CD14-positive monocyte (primary cell): Measurements from ENCODE around the gene IWS1. TPM values are rescaled to one million over a fixed set of nuclear protein-coding genes. Genes with fewer than 3 reads are reported as not detected.

Experiments
- DNase-seq, 3 donors: peaks; one replicate each; pipeline ENCODE4 v3.0.0-alpha.2; 2011 to 2022
- H2AFZ ChIP-seq: 2 replicates; pipeline ENCODE4 v1.6.0; 2012; ENCODE audit warnings: mild to moderate bottlenecking, low read depth, low read length, inconsistent platforms; ENCODE audit not compliant: insufficient read depth, poor library complexity, severe bottlenecking
- H3K27ac ChIP-seq, 2 donors: 1 replicate in 1 of 2; 2 replicates in 1 of 2; pipeline ENCODE4 v1.5.1; 2012 to 2013; ENCODE audit warnings: low read length in 2 of 2, control low read depth in 1 of 2, inconsistent platforms in 1 of 2, low read depth in 1 of 2, mild to moderate bottlenecking in 1 of 2
- H3K27me3 ChIP-seq, 2 donors: one replicate each; pipeline versions ENCODE4 v1.6.0 to v1.6.1; 2011 to 2013; ENCODE audit warnings: low read length in 2 of 2; ENCODE audit not compliant: control insufficient read depth in 2 of 2, insufficient read depth in 2 of 2
- H3K36me3 ChIP-seq, 2 donors: replicated peaks in 1 of 2; 1 replicate in 1 of 2; 2 replicates in 1 of 2; pipeline versions ENCODE4 v1.5.1 to v1.6.1; 2012 to 2013; ENCODE audit warnings: low read length in 2 of 2, control low read depth in 1 of 2, inconsistent platforms in 1 of 2, mild to moderate bottlenecking in 1 of 2; ENCODE audit not compliant: insufficient read depth in 2 of 2, control insufficient read depth in 1 of 2
- H3K4me1 ChIP-seq, 2 donors: 1 replicate in 1 of 2; 2 replicates in 1 of 2; pipeline versions ENCODE4 v1.5.1 to v1.6.1; 2012 to 2013; ENCODE audit warnings: low read length in 2 of 2, control low read depth in 1 of 2, inconsistent platforms in 1 of 2, mild to moderate bottlenecking in 1 of 2, moderate library complexity in 1 of 2; ENCODE audit not compliant: insufficient read depth in 2 of 2, control insufficient read depth in 1 of 2
- H3K4me2 ChIP-seq: replicated peaks from 2 replicates; pipeline ENCODE3; 2012; ENCODE audit warnings: low read length, moderate library complexity, mild to moderate bottlenecking; ENCODE audit not compliant: poor library complexity, severe bottlenecking; ENCODE audit errors: extremely low read depth
- H3K4me3 ChIP-seq, 3 experiments: fragments of 200-600 bp in 1 of 3; sonication (generic) in 1 of 3; replicated peaks in 1 of 3; 1 replicate in 2 of 3; 2 replicates in 1 of 3; pipeline ENCODE4 v1.5.1; 2011 to 2013; ENCODE audit warnings: low read length in 3 of 3, mild to moderate bottlenecking in 3 of 3, control low read depth in 2 of 3, low read depth in 2 of 3, inconsistent platforms in 1 of 3, moderate library complexity in 1 of 3
- H3K79me2 ChIP-seq: 2 replicates; pipeline ENCODE4 v1.6.0; 2012; ENCODE audit warnings: mild to moderate bottlenecking, control low read depth, inconsistent platforms, low read length, moderate library complexity; ENCODE audit not compliant: insufficient read depth
- H3K9ac ChIP-seq: 2 replicates; pipeline ENCODE4 v1.6.0; 2017; ENCODE audit warnings: low read length, mild to moderate bottlenecking; ENCODE audit not compliant: insufficient read depth, poor library complexity, severe bottlenecking
- H3K9me3 ChIP-seq, 2 donors: replicated peaks in 1 of 2; 1 replicate in 1 of 2; 2 replicates in 1 of 2; pipeline versions ENCODE4 v1.5.1 to v1.6.1; 2012 to 2013; ENCODE audit warnings: low read length in 2 of 2, control low read depth in 1 of 2; ENCODE audit not compliant: control insufficient read depth in 1 of 2, insufficient read depth in 1 of 2
- H4K20me1 ChIP-seq: 2 replicates; pipeline ENCODE4 v1.6.0; 2012; ENCODE audit warnings: mild to moderate bottlenecking, low read length, control low read depth, moderate library complexity; ENCODE audit not compliant: insufficient read depth
- H3K27ac Mint-ChIP-seq, 7 donors: one replicate each; pipeline ENCODE4 v1.8.0; 2020; ENCODE audit warnings: mild to moderate bottlenecking in 7 of 7, mixed read lengths in 7 of 7, moderate library complexity in 6 of 7, inconsistent platforms in 2 of 7
- H3K27me3 Mint-ChIP-seq, 3 donors: one replicate each; pipeline ENCODE4 v1.8.0; 2021 to 2022; ENCODE audit warnings: low read depth in 3 of 3, mild to moderate bottlenecking in 3 of 3, mixed read lengths in 3 of 3, moderate library complexity in 3 of 3, inconsistent platforms in 1 of 3
- H3K36me3 Mint-ChIP-seq, 2 donors: one replicate each; pipeline ENCODE4 v1.8.0; 2020; ENCODE audit warnings: mixed read lengths in 2 of 2, inconsistent platforms in 1 of 2, mild to moderate bottlenecking in 1 of 2
- H3K4me1 Mint-ChIP-seq: one replicate; pipeline ENCODE4 v1.8.0; 2020; ENCODE audit warnings: mild to moderate bottlenecking, mixed read lengths
- H3K4me3 Mint-ChIP-seq, 2 donors: one replicate each; pipeline ENCODE4 v1.8.0; 2020; ENCODE audit warnings: mild to moderate bottlenecking in 2 of 2, mixed read lengths in 2 of 2, moderate library complexity in 1 of 2
- H3K9me3 Mint-ChIP-seq, 7 donors: one replicate each; pipeline ENCODE4 v1.8.0; 2020 to 2022; ENCODE audit warnings: mixed read lengths in 7 of 7, mild to moderate bottlenecking in 6 of 7, moderate library complexity in 6 of 7, inconsistent platforms in 2 of 7
- CTCF ChIP-seq: fragments of 200-600 bp; IDR thresholded peaks from one replicate; pipeline ENCODE4 v1.8.0; 2022; ENCODE audit warnings: antibody characterized with exemption, mild to moderate bottlenecking
- WGBS: methylation state at CpG from one replicate; pipeline ENCODE4 v1.1.5; 2013; ENCODE audit warnings: missing lambda C conversion rate; ENCODE audit not compliant: insufficient coverage; 5-methylcytosine and 5-hydroxymethylcytosine counted together
- intact Hi-C, 2 donors: fragments of 100-400 bp; cut with micrococcal nuclease; formaldehyde crosslinking; loops; one replicate each; pipeline versions ENCODE4 v1.15.0 to v1.15.1; 2023
- polyA plus RNA-seq, 3 donors: library from polyadenylated mRNA; depleted of rRNA in 1 of 3; unstranded in 2 of 3; stranded (reverse) in 1 of 3; fragments of 300-500 nt in 2 of 3; fragments of >200 nt in 1 of 3; fragmentation: Illumina TruSeq in 2 of 3; gene quantifications; 1 replicate in 2 of 3; 2 replicates in 1 of 3; pipeline ENCODE4 v1.2.3, GENCODE V29; 2012 to 2021

Gene IWS1
- polyA plus RNA-seq, 3 donors: 7.9 to 21.3 (median 15.6) TPM

GRCh38 chr2:127449414-127449813, 76.9 kb downstream of the IWS1 start:
- Histone ChIP-seq H4K20me1 (no peaks in the 10 kb centered on the region), H3K79me2 (no peaks in the 10 kb centered on the region), H2AFZ (no peak overlapping the region), H3K36me3 (no peaks in the 10 kb centered on the region), H3K27ac (no peak overlapping the region), H3K9ac (no peak overlapping the region), H3K4me3 (no peak overlapping the region), H3K27me3 (no peaks in the 10 kb centered on the region), H3K4me1 (no peaks in the 10 kb centered on the region), H3K4me2 (no peak overlapping the region), H3K9me3 (peaks cover 4 to 9% of the 10 kb centered on the region in 2 donors)
- TF ChIP-seq CTCF: no peak
- Mint-ChIP-seq H3K27me3 (peaks cover 0 to 3% (median 0%) of the 10 kb centered on the region in 3 donors), H3K27ac (no peak overlapping the region), H3K4me1 (no peaks in the 10 kb centered on the region), H3K36me3 (peaks cover 8 to 12% of the 10 kb centered on the region in 2 donors), H3K4me3 (no peak overlapping the region), H3K9me3 (peaks cover 4 to 15% (median 13%) of the 10 kb centered on the region in 7 donors)
- no peak for DNase-seq
- WGBS: 100% methylated on average over 1 of the region's 4 CpGs
- intact Hi-C loops: no loop called here

GRCh38 chr2:127448526-127448925, 77.8 kb downstream of the IWS1 start:
- Histone ChIP-seq H3K4me2 (no peak overlapping the region), H4K20me1 (no peaks in the 10 kb centered on the region), H3K36me3 (no peaks in the 10 kb centered on the region), H3K4me3 (no peak overlapping the region), H3K27ac (no peak overlapping the region), H3K27me3 (no peaks in the 10 kb centered on the region), H3K9me3 (peaks cover 8 to 10% of the 10 kb centered on the region in 2 donors), H2AFZ (no peak overlapping the region), H3K9ac (no peak overlapping the region), H3K4me1 (no peaks in the 10 kb centered on the region), H3K79me2 (no peaks in the 10 kb centered on the region)
- WGBS: 100% methylated on average over 1 of the region's 2 CpGs
- Mint-ChIP-seq H3K27ac (no peak overlapping the region), H3K4me1 (no peaks in the 10 kb centered on the region), H3K9me3 (peaks cover 7 to 21% (median 16%) of the 10 kb centered on the region in 7 donors), H3K27me3 (peaks cover 0 to 3% (median 0%) of the 10 kb centered on the region in 3 donors), H3K36me3 (peaks cover 8 to 12% of the 10 kb centered on the region in 2 donors), H3K4me3 (no peak overlapping the region)
- TF ChIP-seq CTCF: no peak
- DNase-seq: no peak
- intact Hi-C loops: no loop called here
